CD8-positive, alpha-beta memory T cell (primary cell): ENCODE measurements around the gene SLC4A1. TPM values are rescaled to one million over a fixed set of nuclear protein-coding genes. Genes with fewer than 3 reads are reported as not detected.
"Not testable (repeated sequence)": the region's sequence is repeated elsewhere in the genome, so short reads cannot be mapped to it uniquely, and the experiment has no call there.

ENCODE experiments used
- CTCF ChIA-PET: fragments of 350-600 bp; sonication (Branson Sonifier 250); formaldehyde crosslinking; loops from one replicate; lab custom pipeline; 2021; ENCODE audit warnings: antibody characterized with exemption; lab: Charles Lee
- POLR2A ChIA-PET: fragments of 350-600 bp; sonication (Branson Sonifier 250); formaldehyde crosslinking; loops from one replicate; lab custom pipeline; 2021; ENCODE audit warnings: antibody characterized with exemption; lab: Charles Lee
- DNase-seq, 5 donors: peaks; one replicate each; pipeline versions ENCODE4 v3.0.0 to v3.0.0-alpha.2; 2020 to 2022; ENCODE audit warnings: mixed read lengths in 1 of 5
- H3K27ac ChIP-seq: one replicate; pipeline ENCODE4 v1.7.0; 2013; ENCODE audit warnings: low read depth, mild to moderate bottlenecking, low read length, moderate library complexity
- H3K27me3 ChIP-seq: 2 replicates; pipeline ENCODE4 v1.7.0; 2013; ENCODE audit warnings: low read length, mild to moderate bottlenecking; ENCODE audit not compliant: insufficient read depth, poor library complexity, severe bottlenecking
- H3K36me3 ChIP-seq: 2 replicates; pipeline ENCODE4 v1.7.0; 2013; ENCODE audit warnings: mild to moderate bottlenecking, low read length, moderate library complexity; ENCODE audit not compliant: insufficient read depth
- H3K4me1 ChIP-seq: 2 replicates; pipeline ENCODE4 v1.7.0; 2013; ENCODE audit warnings: mild to moderate bottlenecking, low read length, moderate library complexity; ENCODE audit not compliant: insufficient read depth
- H3K4me3 ChIP-seq: 2 replicates; pipeline ENCODE4 v1.7.0; 2013; ENCODE audit warnings: mild to moderate bottlenecking, low read length
- H3K9me3 ChIP-seq: 2 replicates; pipeline ENCODE4 v1.7.0; 2013; ENCODE audit warnings: mild to moderate bottlenecking, low read length
- H3K27ac Mint-ChIP-seq, 8 donors: one replicate each; pipeline ENCODE4 v1.8.0; 2020 to 2021; ENCODE audit warnings: mixed read lengths in 8 of 8, mild to moderate bottlenecking in 6 of 8, inconsistent platforms in 3 of 8, moderate library complexity in 3 of 8
- H3K27me3 Mint-ChIP-seq, 2 donors: one replicate each; pipeline ENCODE4 v1.8.0; 2020 to 2021; ENCODE audit warnings: mixed read lengths in 2 of 2, mild to moderate bottlenecking in 1 of 2, moderate library complexity in 1 of 2
- H3K36me3 Mint-ChIP-seq, 3 donors: one replicate each; pipeline ENCODE4 v1.8.0; 2020 to 2021; ENCODE audit warnings: mixed read lengths in 3 of 3, inconsistent platforms in 1 of 3, mild to moderate bottlenecking in 1 of 3
- H3K4me1 Mint-ChIP-seq, 3 donors: one replicate each; pipeline ENCODE4 v1.8.0; 2020 to 2021; ENCODE audit warnings: mixed read lengths in 3 of 3, inconsistent platforms in 1 of 3, mild to moderate bottlenecking in 1 of 3
- H3K4me3 Mint-ChIP-seq, 7 donors: one replicate each; pipeline ENCODE4 v1.8.0; 2020 to 2021; ENCODE audit warnings: mixed read lengths in 7 of 7, mild to moderate bottlenecking in 6 of 7, moderate library complexity in 4 of 7, inconsistent platforms in 2 of 7
- H3K9me3 Mint-ChIP-seq, 5 donors: one replicate each; pipeline ENCODE4 v1.8.0; 2020 to 2022; ENCODE audit warnings: mixed read lengths in 5 of 5, mild to moderate bottlenecking in 3 of 5, moderate library complexity in 2 of 5, inconsistent platforms in 1 of 5
- polyA plus RNA-seq: library from polyadenylated mRNA; unstranded; fragments of 300-500 nt; fragmentation: Illumina TruSeq; gene quantifications from one replicate; pipeline ENCODE4 v1.2.3, GENCODE V29; 2021
- total RNA-seq, 2 experiments: library from RNA; stranded (reverse); gene quantifications; one replicate each; pipeline ENCODE4 v1.2.3, GENCODE V29; 2021

Gene SLC4A1
- total and polyA plus RNA-seq, 3 experiments from 2014 or later, result not detected

GRCh38 chr17:44251062-44251461, 16.9 kb downstream of the SLC4A1 start:
- ChIA-PET POLR2A (interaction anchor here (1.4 kb wide), 1 partner anchor 33 kb away, joined by 4 read pairs; no protein-coding TSS in a partner anchor), CTCF (interaction anchor here (1.7 kb wide), 1 partner anchor 29 kb away, joined by 3 read pairs; no protein-coding TSS in a partner anchor)
- Mint-ChIP-seq H3K27ac (peak overlapping the region in 2 of 8 donors; percentile 73 to 92), H3K27me3 (no peaks in the 10 kb centered on the region), H3K9me3 (no peaks in the 10 kb centered on the region), H3K4me1 (peaks cover 30 to 40% (median 33%) of the 10 kb centered on the region in 3 donors), H3K4me3 (no peak overlapping the region), H3K36me3 (no peaks in the 10 kb centered on the region)
- peaks cover 36% of the 10 kb centered on the region for H3K4me1 ChIP-seq
- no peak overlapping the region for H3K4me3 ChIP-seq
- no peaks in the 10 kb centered on the region for H3K27me3 ChIP-seq
- no peak for DNase-seq
- H3K36me3 ChIP-seq, result no peaks in the 10 kb centered on the region
- H3K9me3 ChIP-seq, result no peaks in the 10 kb centered on the region
- H3K27ac ChIP-seq, result no peak overlapping the region

GRCh38 chr17:44249501-44250246, 18.3 kb downstream of the SLC4A1 start:
- Mint-ChIP-seq H3K36me3 (no peaks in the 10 kb centered on the region), H3K4me3 (no peak overlapping the region), H3K27ac (peak overlapping the region in 4 of 8 donors; percentile 41 to 74 (median 66)), H3K4me1 (peaks cover 38 to 49% (median 41%) of the 10 kb centered on the region in 3 donors), H3K27me3 (no peaks in the 10 kb centered on the region), H3K9me3 (no peaks in the 10 kb centered on the region)
- ChIA-PET POLR2A (interaction anchor here (1.0 kb wide), 1 partner anchor 29 kb away, joined by 3 read pairs; no protein-coding TSS in a partner anchor), CTCF (interaction anchor here (1.7 kb wide), 1 partner anchor 28 kb away, joined by 3 read pairs; no protein-coding TSS in a partner anchor)
- H3K4me1 ChIP-seq, result peaks cover 45% of the 10 kb centered on the region
- no peak overlapping the region for H3K4me3 ChIP-seq
- no peaks in the 10 kb centered on the region for H3K36me3 ChIP-seq
- no peak overlapping the region for H3K27ac ChIP-seq
- H3K27me3 ChIP-seq, result no peaks in the 10 kb centered on the region
- no peak for DNase-seq
- H3K9me3 ChIP-seq, result no peaks in the 10 kb centered on the region

- Mint-ChIP-seq H3K27me3 (no peaks in the 10 kb centered on the region), H3K36me3 (no peaks in the 10 kb centered on the region)
- CTCF ChIA-PET, result interaction anchor here (1.0 to 2.5 kb wide), 5 partner anchors 26 to 44 kb away, joined by 4 to 8 read pairs (median 5); partner anchors contain the start of gene UBTF
These were observed 19.8 kb downstream of the SLC4A1 start for GRCh38 chr17:44247876-44248736.

GRCh38 chr17:44247440-44247841, 20.5 kb downstream of the SLC4A1 start:
- ChIA-PET CTCF (interaction anchor here (1.1 to 4.0 kb wide), 6 partner anchors 26 to 44 kb away, joined by 3 to 16 read pairs (median 6); partner anchors contain the start of gene UBTF), POLR2A (interaction anchor here (1.0 to 1.9 kb wide), 4 partner anchors 27 to 61 kb away, joined by 3 to 8 read pairs (median 3); partner anchors contain the start of genes TMUB2 and UBTF)
- Mint-ChIP-seq H3K36me3 (no peaks in the 10 kb centered on the region), H3K27ac (peak overlapping the region in 7 of 8 donors; percentile 26 to 87 (median 79)), H3K9me3 (no peaks in the 10 kb centered on the region), H3K4me1 (peaks cover 38 to 52% (median 42%) of the 10 kb centered on the region in 3 donors), H3K4me3 (no peak overlapping the region), H3K27me3 (no peaks in the 10 kb centered on the region)
- H3K4me3 ChIP-seq, result no peak overlapping the region
- H3K27me3 ChIP-seq, result no peaks in the 10 kb centered on the region
- no peaks in the 10 kb centered on the region for H3K36me3 ChIP-seq
- no peaks in the 10 kb centered on the region for H3K9me3 ChIP-seq
- H3K4me1 ChIP-seq, result peaks cover 45% of the 10 kb centered on the region
- DNase-seq, result no peak
- H3K27ac ChIP-seq, result peak overlapping the region; percentile 16

More at GRCh38 chr17:44247876-44248736, 19.8 kb downstream of the SLC4A1 start:
- H3K4me3 Mint-ChIP-seq, result peak overlapping the region in 1 of 7 donors; percentile 59
- H3K27ac Mint-ChIP-seq, result peak overlapping the region in 4 of 8 donors; percentile 12 to 84 (median 70)
- Histone ChIP-seq H3K9me3 (no peaks in the 10 kb centered on the region), H3K4me3 (no peak overlapping the region), H3K36me3 (no peaks in the 10 kb centered on the region), H3K27me3 (no peaks in the 10 kb centered on the region), H3K27ac (no peak overlapping the region), H3K4me1 (peaks cover 45% of the 10 kb centered on the region)
- no peak for DNase-seq
- POLR2A ChIA-PET, result interaction anchor here (1.0 kb wide), 1 partner anchor 28 kb away, joined by 3 read pairs; no protein-coding TSS in a partner anchor
- no peaks in the 10 kb centered on the region for H3K9me3 Mint-ChIP-seq
- peaks cover 38 to 50% (median 41%) of the 10 kb centered on the region in 3 donors for H3K4me1 Mint-ChIP-seq

- ChIA-PET CTCF (interaction anchor here (0.6 kb wide), 1 partner anchor 119 kb away, joined by 3 read pairs; no protein-coding TSS in a partner anchor), POLR2A (no interaction called here)
- no peak overlapping the region for H3K4me3 ChIP-seq
- H3K4me1 ChIP-seq, result peaks cover 10% of the 10 kb centered on the region
- H3K4me3 Mint-ChIP-seq, result no peak overlapping the region
- no peaks in the 10 kb centered on the region for H3K36me3 Mint-ChIP-seq
- H3K27me3 Mint-ChIP-seq, result peaks cover 4% of the 10 kb centered on the region in 2 donors
- no peak for DNase-seq
- no peaks in the 10 kb centered on the region for H3K9me3 ChIP-seq
- no peak overlapping the region for H3K27ac Mint-ChIP-seq
- H3K4me1 Mint-ChIP-seq, result peaks cover 9 to 13% (median 11%) of the 10 kb centered on the region in 3 donors
- no peaks in the 10 kb centered on the region for H3K27me3 ChIP-seq
- H3K9me3 Mint-ChIP-seq, result no peaks in the 10 kb centered on the region
- no peak overlapping the region for H3K27ac ChIP-seq
- H3K36me3 ChIP-seq, result no peaks in the 10 kb centered on the region
These were observed 26.8 kb downstream of the SLC4A1 start for GRCh38 chr17:44241106-44241624.

GRCh38 chr17:44237886-44238285, 30.0 kb downstream of the SLC4A1 start:
- H3K27me3 ChIP-seq, H3K4me3 Mint-ChIP-seq, POLR2A ChIA-PET, H3K27me3 Mint-ChIP-seq, H3K4me1 Mint-ChIP-seq, H3K4me1 ChIP-seq, CTCF ChIA-PET, H3K36me3 ChIP-seq, H3K27ac ChIP-seq, H3K36me3 Mint-ChIP-seq, H3K4me3 ChIP-seq, DNase-seq, H3K27ac Mint-ChIP-seq, H3K9me3 ChIP-seq, H3K9me3 Mint-ChIP-seq: not testable (repeated sequence)

GRCh38 chr17:44236444-44236991, 31.4 kb downstream of the SLC4A1 start:
- ChIA-PET POLR2A (no interaction called here), CTCF (no interaction called here)
- Mint-ChIP-seq H3K9me3 (no peaks in the 10 kb centered on the region), H3K36me3 (no peaks in the 10 kb centered on the region), H3K27ac (no peak overlapping the region), H3K4me3 (no peak overlapping the region), H3K4me1 (peaks cover 6 to 7% (median 6%) of the 10 kb centered on the region in 3 donors), H3K27me3 (peaks cover 7 to 14% of the 10 kb centered on the region in 2 donors)
- Histone ChIP-seq H3K4me1 (no peaks in the 10 kb centered on the region), H3K27me3 (no peaks in the 10 kb centered on the region), H3K27ac (no peak overlapping the region), H3K9me3 (no peaks in the 10 kb centered on the region), H3K4me3 (no peak overlapping the region), H3K36me3 (no peaks in the 10 kb centered on the region)
- no peak for DNase-seq
